Mesothelial cell of epicardium (in vitro differentiated cells): Measurements from ENCODE around the gene UBE2N. TPM values are rescaled to one million over a fixed set of nuclear protein-coding genes. Genes with fewer than 3 reads are reported as not detected.

Experiments used
- DNase-seq, 2 experiments: peaks; one replicate each; pipeline ENCODE4 v3.0.0; 2021; ENCODE audit warnings: low spot score in 2 of 2; ENCODE audit not compliant: unreplicated experiment in 2 of 2
- H3K27ac Mint-ChIP-seq: 2 replicates; pipeline ENCODE4 v1.8.0; 2021; ENCODE audit warnings: mixed read lengths
- H3K27me3 Mint-ChIP-seq: 2 replicates; pipeline ENCODE4 v1.8.0; 2021; ENCODE audit warnings: low read depth, mixed read lengths
- H3K36me3 Mint-ChIP-seq: 2 replicates; pipeline ENCODE4 v1.8.0; 2021; ENCODE audit warnings: mixed read lengths
- H3K4me1 Mint-ChIP-seq: 2 replicates; pipeline ENCODE4 v1.8.0; 2021; ENCODE audit warnings: mixed read lengths
- H3K4me3 Mint-ChIP-seq: 2 replicates; pipeline ENCODE4 v1.8.0; 2021; ENCODE audit warnings: mild to moderate bottlenecking, moderate library complexity, mixed read lengths
- H3K9me3 Mint-ChIP-seq: 2 replicates; pipeline ENCODE4 v1.8.0; 2021; ENCODE audit warnings: mixed read lengths
- total RNA-seq: library from RNA; stranded (reverse); gene quantifications from 3 replicates; pipeline ENCODE4 v1.2.1, GENCODE V29; 2021
- TF ChIP-seq, protein P1 (sequence below): fragments of 200-600 bp; sonication (generic); IDR thresholded peaks from one replicate; pipeline ENCODE4 v1.5.0; 2021; ENCODE audit warnings: antibody characterized with exemption; ENCODE audit not compliant: unreplicated experiment

UBE2N gene
- total RNA-seq, 1 donor from 2014 or later, result 90.6 TPM

GRCh38 chr12:93430280-93430679, 11.5 kb downstream of the UBE2N start:
- H3K27ac Mint-ChIP-seq, result peak overlapping the region; percentile 56
- no peak for DNase-seq
- TF ChIP-seq, protein P1, sequence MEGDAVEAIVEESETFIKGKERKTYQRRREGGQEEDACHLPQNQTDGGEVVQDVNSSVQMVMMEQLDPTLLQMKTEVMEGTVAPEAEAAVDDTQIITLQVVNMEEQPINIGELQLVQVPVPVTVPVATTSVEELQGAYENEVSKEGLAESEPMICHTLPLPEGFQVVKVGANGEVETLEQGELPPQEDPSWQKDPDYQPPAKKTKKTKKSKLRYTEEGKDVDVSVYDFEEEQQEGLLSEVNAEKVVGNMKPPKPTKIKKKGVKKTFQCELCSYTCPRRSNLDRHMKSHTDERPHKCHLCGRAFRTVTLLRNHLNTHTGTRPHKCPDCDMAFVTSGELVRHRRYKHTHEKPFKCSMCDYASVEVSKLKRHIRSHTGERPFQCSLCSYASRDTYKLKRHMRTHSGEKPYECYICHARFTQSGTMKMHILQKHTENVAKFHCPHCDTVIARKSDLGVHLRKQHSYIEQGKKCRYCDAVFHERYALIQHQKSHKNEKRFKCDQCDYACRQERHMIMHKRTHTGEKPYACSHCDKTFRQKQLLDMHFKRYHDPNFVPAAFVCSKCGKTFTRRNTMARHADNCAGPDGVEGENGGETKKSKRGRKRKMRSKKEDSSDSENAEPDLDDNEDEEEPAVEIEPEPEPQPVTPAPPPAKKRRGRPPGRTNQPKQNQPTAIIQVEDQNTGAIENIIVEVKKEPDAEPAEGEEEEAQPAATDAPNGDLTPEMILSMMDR, result no peak
- H3K4me3 Mint-ChIP-seq, result no peak overlapping the region
- H3K9me3 Mint-ChIP-seq, result no peaks in the 10 kb centered on the region
- no peaks in the 10 kb centered on the region for H3K36me3 Mint-ChIP-seq
- no peaks in the 10 kb centered on the region for H3K27me3 Mint-ChIP-seq
- peaks cover 41% of the 10 kb centered on the region for H3K4me1 Mint-ChIP-seq

DNA sequence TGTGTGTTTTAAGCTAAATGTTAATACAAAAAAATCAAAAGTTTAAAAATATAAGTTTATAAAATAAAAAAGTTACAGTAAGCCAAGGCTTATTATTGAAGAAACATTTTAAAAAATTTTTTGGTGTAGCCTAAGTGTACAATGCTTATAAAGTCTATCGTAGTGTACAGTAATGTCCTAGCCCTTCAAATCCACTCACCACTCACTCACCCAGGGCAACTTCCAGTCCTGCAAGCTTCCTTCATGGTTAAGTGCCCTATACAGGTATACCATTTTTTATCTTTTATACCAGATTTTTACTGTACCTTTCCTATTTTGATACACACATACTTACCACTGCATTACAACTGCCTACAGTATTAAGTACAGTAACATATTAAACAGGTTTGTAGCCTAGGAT, 11.9 kb downstream of the UBE2N start:
- Mint-ChIP-seq H3K27me3 (no peaks in the 10 kb centered on the region), H3K9me3 (no peaks in the 10 kb centered on the region), H3K4me1 (peaks cover 45% of the 10 kb centered on the region), H3K4me3 (no peak overlapping the region), H3K27ac (peak overlapping the region; percentile 56), H3K36me3 (no peaks in the 10 kb centered on the region)
- TF ChIP-seq, protein P1, result no peak
- DNase-seq, result no peak

DNA sequence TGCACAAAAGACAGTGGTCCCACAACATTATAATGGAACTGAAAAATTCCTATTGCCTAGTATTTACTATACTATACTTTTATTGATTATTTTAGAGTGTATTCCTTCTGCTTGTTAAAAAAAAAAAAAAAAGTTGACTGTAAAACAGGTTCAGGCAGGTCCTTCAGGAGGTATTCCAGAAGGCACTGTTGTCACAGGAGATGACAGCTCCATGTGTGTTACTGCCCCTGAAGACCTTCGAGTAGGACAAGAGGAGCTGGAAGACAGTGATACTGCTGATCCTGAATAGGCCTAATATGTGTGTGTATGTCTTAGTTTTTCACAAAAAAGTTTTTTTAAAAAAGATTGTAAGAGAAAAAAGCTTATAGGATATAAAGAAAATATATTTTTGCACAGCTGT, 12.3 kb downstream of the UBE2N start:
- H3K27ac Mint-ChIP-seq, result peak overlapping the region; percentile 64
- no peak overlapping the region for H3K4me3 Mint-ChIP-seq
- no peaks in the 10 kb centered on the region for H3K9me3 Mint-ChIP-seq
- no peaks in the 10 kb centered on the region for H3K27me3 Mint-ChIP-seq
- TF ChIP-seq, protein P1, result no peak
- H3K36me3 Mint-ChIP-seq, result no peaks in the 10 kb centered on the region
- no peak for DNase-seq
- peaks cover 49% of the 10 kb centered on the region for H3K4me1 Mint-ChIP-seq

GRCh38 chr12:93427779-93428564, 13.8 kb downstream of the UBE2N start:
- Mint-ChIP-seq H3K27ac (peak overlapping the region; percentile 62), H3K36me3 (no peaks in the 10 kb centered on the region), H3K27me3 (no peaks in the 10 kb centered on the region), H3K4me1 (peaks cover 57% of the 10 kb centered on the region), H3K9me3 (no peaks in the 10 kb centered on the region), H3K4me3 (no peak overlapping the region)
- TF ChIP-seq, protein P1, result no peak
- no peak for DNase-seq

- Mint-ChIP-seq H3K27ac (peak overlapping the region; percentile 37), H3K4me3 (no peak overlapping the region), H3K9me3 (no peaks in the 10 kb centered on the region), H3K36me3 (no peaks in the 10 kb centered on the region), H3K27me3 (no peaks in the 10 kb centered on the region), H3K4me1 (peaks cover 70% of the 10 kb centered on the region)
- TF ChIP-seq, protein P1, result no peak
- DNase-seq, result no peak
Measured at GRCh38 chr12:93426412-93426805, 15.3 kb downstream of the UBE2N start.
